SJSA1 (cell line): Measurements from ENCODE around the gene DSN1. TPM values are rescaled to one million over a fixed set of nuclear protein-coding genes. Genes with fewer than 3 reads are reported as not detected.

ENCODE experiments used
- DNase-seq, 2 experiments: peaks; one replicate each; pipeline ENCODE4 v3.0.0-alpha.2; 2015 to 2020; ENCODE audit warnings: low spot score in 2 of 2, low read depth in 1 of 2
- H3K27ac ChIP-seq: fragments of 250-450 bp; sonication (Bioruptor Pico); 2 replicates; pipeline ENCODE4 v1.5.1; 2020; ENCODE audit warnings: mild to moderate bottlenecking, moderate library complexity
- H3K27me3 ChIP-seq: fragments of 250-450 bp; sonication (Bioruptor Pico); replicated peaks from 2 replicates; pipeline ENCODE4 v1.5.1; 2020; ENCODE audit warnings: mild to moderate bottlenecking, moderate library complexity
- H3K36me3 ChIP-seq: fragments of 250-450 bp; sonication (Bioruptor Pico); 2 replicates; pipeline ENCODE4 v1.5.1; 2020; ENCODE audit warnings: mild to moderate bottlenecking
- H3K4me1 ChIP-seq: fragments of 250-450 bp; sonication (Bioruptor Pico); replicated peaks from 2 replicates; pipeline ENCODE4 v1.6.1; 2021; ENCODE audit warnings: mild to moderate bottlenecking
- H3K4me3 ChIP-seq: fragments of 250-450 bp; sonication (Bioruptor Pico); 2 replicates; pipeline ENCODE4 v1.5.1; 2020; ENCODE audit warnings: mild to moderate bottlenecking
- H3K9me3 ChIP-seq: fragments of 250-450 bp; sonication (Bioruptor Pico); replicated peaks from 2 replicates; pipeline ENCODE4 v1.5.1; 2020; ENCODE audit warnings: mild to moderate bottlenecking
- total RNA-seq: library from RNA; depleted of rRNA; stranded (reverse); fragments of >200 nt; shearing (Covaris generic); gene quantifications from 2 replicates; pipeline ENCODE4 v1.2.3, GENCODE V29; 2014

The DSN1 gene
- total RNA-seq, 1 experiment from 2014 or later: 34.1 TPM

DNA sequence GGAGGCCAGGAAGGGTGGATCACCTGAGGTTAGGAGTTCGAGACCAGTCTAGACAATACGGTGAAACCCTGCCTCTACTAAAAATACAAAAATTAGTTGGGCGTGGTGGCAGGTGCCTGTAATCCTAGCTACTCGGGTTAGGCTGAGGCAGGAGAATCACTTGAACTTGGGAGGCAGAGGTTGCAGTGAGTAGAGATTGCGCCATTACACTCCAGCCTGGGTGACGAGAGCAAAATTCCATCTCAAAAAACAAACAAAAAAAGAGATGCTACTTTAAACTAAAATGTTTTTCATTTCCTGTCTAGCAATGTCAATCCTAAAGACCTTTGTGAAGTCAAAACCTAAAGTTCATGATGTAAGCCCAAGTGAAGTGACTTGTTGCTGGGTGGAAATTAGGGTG, 12.9 kb downstream of the DSN1 start:
- Histone ChIP-seq H3K4me3 (no peak overlapping the region), H3K27ac (no peak overlapping the region), H3K4me1 (no peaks in the 10 kb centered on the region), H3K36me3 (peaks cover 51% of the 10 kb centered on the region), H3K9me3 (no peaks in the 10 kb centered on the region), H3K27me3 (no peaks in the 10 kb centered on the region)
- no peak for DNase-seq

DNA sequence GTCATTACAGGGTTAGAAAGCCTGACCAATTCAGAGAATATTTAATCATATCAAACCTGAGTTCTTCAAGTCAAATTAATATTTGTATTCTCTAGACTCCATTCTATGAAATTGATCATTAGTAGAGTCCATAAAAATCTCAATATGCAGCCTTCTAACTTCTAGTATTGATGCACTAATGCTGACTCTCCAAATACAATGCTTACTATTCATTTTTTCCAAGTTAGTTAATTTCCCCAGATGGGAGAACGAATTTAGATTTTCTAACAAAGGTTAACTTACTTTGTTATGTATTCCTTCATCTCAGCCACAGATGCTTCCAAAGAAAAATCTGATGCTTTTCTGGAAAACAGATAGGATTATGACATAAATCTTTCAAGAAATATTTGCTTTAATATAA, 15.3 kb downstream of the DSN1 start:
- Histone ChIP-seq H3K27me3 (no peaks in the 10 kb centered on the region), H3K4me3 (no peak overlapping the region), H3K4me1 (no peaks in the 10 kb centered on the region), H3K27ac (no peak overlapping the region), H3K36me3 (peaks cover 57% of the 10 kb centered on the region), H3K9me3 (no peaks in the 10 kb centered on the region)
- no peak for DNase-seq

DNA sequence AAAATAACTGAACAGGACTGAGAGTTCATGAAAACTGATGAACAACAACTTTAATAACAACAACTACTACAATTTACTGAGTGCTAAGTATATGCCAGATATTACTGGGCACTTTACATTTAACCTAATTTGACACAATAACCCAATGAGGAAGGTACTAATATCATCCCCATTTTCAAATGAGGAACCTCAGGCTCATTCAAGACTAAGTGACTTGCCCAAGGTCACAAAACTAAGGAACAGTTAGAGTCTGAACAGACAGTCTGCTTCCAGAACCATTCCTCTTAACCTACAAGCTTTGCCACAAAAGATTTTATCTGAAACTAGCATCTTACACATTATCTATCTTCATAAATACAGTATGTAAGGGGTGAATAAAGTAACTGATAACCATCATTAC, 17.1 kb downstream of the DSN1 start:
- Histone ChIP-seq H3K27me3 (no peaks in the 10 kb centered on the region), H3K9me3 (no peaks in the 10 kb centered on the region), H3K4me1 (no peaks in the 10 kb centered on the region), H3K4me3 (no peak overlapping the region), H3K27ac (no peak overlapping the region), H3K36me3 (peaks cover 59% of the 10 kb centered on the region)
- DNase-seq: no peak

DNA sequence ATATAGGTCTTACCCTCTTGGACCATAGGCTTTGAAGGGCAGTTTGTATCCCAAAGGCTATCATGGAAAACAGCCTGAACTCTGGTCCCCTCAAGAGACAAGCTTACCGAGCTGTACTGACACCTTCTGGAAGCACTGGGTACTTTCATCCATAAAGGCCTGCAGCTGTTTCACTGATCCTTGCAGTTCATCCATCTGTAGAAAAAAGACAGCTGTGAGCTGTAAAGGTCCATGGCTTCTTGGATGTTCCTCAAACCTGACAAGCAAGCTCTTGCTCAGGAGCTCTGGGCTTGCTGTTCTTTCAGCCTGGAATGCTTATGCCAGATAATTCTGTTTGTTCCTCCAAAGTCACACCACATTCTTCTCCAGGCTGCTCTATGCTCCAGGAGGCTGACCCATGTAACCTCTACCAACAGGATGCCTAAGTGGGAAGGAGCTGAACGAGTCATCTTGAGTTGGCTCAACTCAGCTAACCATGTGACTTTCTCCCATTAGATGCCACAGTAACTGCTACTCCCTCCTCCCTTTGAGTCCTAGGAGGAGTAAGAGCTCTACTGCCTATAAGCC, 18.8 kb downstream of the DSN1 start:
- Histone ChIP-seq H3K27ac (no peak overlapping the region), H3K36me3 (peaks cover 52% of the 10 kb centered on the region), H3K27me3 (no peaks in the 10 kb centered on the region), H3K9me3 (no peaks in the 10 kb centered on the region), H3K4me1 (no peaks in the 10 kb centered on the region), H3K4me3 (no peak overlapping the region)
- DNase-seq: peak in 1 of 2 experiments; percentile 35

DNA sequence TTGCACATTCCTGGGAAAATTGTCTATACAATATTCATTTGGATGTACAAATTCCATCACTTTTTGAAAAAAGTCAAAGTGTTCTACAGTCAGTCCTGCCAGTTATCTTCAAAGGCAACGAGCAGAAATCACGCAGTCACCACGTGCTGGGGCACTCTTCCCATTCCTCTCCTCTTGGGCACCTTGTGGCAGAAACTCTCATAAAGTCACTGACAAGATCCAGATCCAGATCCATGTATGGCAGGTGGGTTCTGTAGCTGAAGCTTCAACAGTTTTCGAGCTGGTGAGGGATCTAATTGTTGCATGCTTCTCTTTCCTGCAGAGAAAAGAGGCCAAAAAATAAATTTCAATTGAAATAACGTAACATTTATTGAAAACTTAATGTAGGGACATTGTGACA, 21.0 kb downstream of the DSN1 start:
- Histone ChIP-seq H3K4me3 (no peak overlapping the region), H3K27ac (no peak overlapping the region), H3K9me3 (no peaks in the 10 kb centered on the region), H3K4me1 (no peaks in the 10 kb centered on the region), H3K27me3 (no peaks in the 10 kb centered on the region), H3K36me3 (peaks cover 39% of the 10 kb centered on the region)
- no peak for DNase-seq

DNA sequence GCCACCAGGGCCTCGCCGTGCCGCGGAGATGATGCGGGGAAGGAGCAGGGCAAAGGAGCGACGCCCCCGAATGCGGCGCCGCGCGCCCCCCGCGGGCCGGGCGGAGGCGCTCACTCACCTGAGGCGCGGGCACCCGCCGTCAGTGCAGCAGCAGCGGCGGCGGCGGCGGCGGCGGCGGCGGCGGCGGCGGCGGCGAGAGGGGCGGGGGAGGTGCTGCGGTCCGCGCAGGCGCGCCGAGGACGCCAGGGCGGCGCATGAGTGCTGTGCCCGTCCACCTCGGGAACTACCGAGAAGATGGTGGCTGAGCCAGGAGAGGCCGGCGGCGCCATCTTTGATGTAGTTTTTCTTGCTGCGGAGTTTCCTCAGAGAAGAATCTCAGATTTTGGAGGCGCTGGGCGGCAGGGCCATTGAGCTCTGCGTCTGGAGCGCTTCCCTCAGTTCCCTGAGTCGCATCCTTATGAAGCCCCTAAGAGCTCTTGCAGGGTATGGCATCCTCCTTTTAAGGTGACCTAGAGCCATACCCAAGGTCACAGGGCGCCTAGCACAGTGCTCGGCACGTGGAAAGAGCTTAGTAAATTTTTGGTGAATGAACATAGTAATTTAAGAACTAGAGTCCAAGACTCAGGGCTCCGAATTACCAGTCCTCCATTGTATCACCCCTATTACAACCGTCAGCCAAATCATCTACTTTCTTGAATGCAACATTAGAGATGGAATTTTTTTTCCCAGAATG, 27.5 kb downstream of the DSN1 start, which contains the start of gene NDRG3:
NDRG3 (minus strand) TSS at position 164 of the 733 bp plus-strand sequence. CDS start 24,355 bp downstream, outside the sequence.
- Histone ChIP-seq H3K27ac (no peak within 1 kb of the TSS), H3K9me3 (no peaks in the 10 kb centered on the region)
- peak; percentile 79 to 93 for DNase-seq

DNA sequence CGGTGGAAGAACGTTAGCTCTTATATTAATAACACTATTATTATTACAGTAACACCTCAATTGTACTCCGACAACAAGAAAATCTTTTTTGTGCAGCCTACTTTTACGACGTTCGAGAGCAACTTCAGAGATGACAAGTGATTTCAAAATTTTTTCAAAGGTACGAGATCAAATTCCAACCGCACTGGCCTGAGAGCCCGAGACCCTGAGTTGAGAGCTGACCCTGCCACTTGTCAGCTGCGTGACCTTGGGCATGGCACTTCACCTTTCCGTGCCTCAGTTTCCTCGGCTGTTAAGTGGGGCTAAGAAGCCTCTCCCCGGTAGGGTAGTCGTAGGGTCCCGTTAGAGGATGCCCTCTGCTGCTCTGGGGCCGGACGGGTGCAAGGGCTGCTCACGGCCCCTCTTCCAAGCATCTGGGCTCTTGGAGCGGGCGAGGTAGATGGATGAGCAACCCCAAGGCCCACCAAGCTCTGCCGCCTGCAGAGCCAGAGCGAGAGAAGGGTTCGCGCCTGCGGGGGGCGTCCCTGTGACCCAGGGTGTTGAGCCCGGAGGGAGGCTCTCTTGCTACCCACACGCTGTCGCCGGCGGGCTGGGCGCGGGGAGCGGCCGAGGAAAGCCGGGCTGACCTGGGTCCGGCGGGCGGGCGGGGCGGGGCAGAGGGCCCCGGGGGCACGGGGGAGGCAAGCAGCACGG, 28.2 kb downstream of the DSN1 start:
- Histone ChIP-seq H3K36me3 (no peaks in the 10 kb centered on the region), H3K9me3 (no peaks in the 10 kb centered on the region), H3K4me3 (peak overlapping the region; percentile 59), H3K27me3 (no peaks in the 10 kb centered on the region), H3K27ac (no peak overlapping the region), H3K4me1 (peaks cover 8% of the 10 kb centered on the region)
- DNase-seq: peak in 1 of 2 experiments; percentile 46

More for the DNA sequence above, 27.5 kb downstream of the DSN1 start, which contains the start of gene NDRG3:
- Histone ChIP-seq H3K4me3 (peak within 1 kb of the TSS; percentile 59), H3K36me3 (no peaks in the 10 kb centered on the region), H3K4me1 (peaks cover 8% of the 10 kb centered on the region), H3K27me3 (no peaks in the 10 kb centered on the region)

DNA sequence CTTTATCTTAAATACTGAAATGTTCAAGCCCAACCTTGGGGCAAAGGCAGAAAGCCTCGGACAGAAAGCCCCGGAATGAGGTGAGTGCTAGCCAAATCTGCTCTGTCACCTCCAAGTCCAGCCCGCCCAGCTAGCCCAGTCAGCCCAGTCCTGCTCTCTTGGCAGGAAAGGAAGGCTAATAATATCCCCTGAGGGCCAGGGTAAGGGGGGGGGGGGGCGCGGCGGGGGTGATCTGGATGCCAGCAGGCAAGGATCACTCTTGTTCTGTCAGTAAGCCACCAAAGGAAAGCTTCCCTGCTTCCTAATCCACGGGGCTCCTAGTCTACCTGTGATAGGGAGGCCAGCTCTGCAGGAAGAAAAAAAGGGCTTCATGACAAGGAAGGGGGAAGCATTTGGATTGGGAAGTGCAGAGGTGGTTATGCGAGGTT, 28.8 kb downstream of the DSN1 start:
- H3K9me3 ChIP-seq: no peaks in the 10 kb centered on the region
- H3K36me3 ChIP-seq: no peaks in the 10 kb centered on the region
- no peak for DNase-seq
- H3K4me3 ChIP-seq: no peak overlapping the region
- H3K4me1 ChIP-seq: peaks cover 8% of the 10 kb centered on the region
- H3K27me3 ChIP-seq: no peaks in the 10 kb centered on the region
- no peak overlapping the region for H3K27ac ChIP-seq

DNA sequence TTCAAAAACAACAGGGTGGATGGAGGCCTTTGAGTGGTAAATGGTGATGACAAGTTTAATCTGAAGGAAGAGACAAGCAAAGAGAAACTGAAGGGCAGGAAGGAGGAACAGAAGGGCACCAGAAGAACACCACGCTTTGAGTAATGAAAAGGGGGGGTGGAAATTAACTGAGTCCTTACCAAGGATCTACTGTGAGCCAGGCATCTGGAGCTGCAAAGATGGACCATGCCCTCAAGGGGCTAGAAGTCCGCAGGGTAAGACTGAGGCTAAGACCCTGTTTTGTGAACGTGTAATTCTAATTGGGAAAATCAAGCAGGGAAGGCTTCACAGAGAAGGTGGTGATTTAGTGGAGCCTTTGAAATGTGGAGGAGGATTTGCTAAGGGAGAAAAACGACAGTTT, 29.3 kb downstream of the DSN1 start:
- no peak overlapping the region for H3K27ac ChIP-seq
- H3K4me3 ChIP-seq: no peak overlapping the region
- no peak for DNase-seq

DNA sequence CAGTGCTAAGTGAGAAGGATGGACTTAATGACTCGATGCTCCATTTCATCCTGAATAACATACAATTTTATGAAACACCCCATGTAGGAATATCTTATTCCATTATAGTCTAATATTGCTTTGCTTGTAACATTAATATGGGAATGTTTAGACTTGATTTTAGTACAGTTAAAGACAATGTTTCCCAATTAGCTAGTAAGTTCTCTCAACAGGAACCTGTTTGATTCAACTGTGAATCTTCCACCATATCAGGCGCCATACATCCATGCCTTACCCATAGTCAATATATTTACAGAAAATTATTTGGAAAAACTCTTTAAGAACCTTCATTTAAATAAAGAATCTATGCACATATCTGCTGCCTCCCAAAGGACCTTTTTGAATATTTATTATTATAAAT, 31.0 kb downstream of the DSN1 start:
- Histone ChIP-seq H3K36me3 (no peaks in the 10 kb centered on the region), H3K9me3 (no peaks in the 10 kb centered on the region; the same call in 1 of the 2 replicates), H3K27me3 (no peaks in the 10 kb centered on the region), H3K4me3 (no peak overlapping the region), H3K4me1 (peaks cover 8% of the 10 kb centered on the region), H3K27ac (no peak overlapping the region)
- no peak for DNase-seq

More for the DNA sequence above, 29.3 kb downstream of the DSN1 start:
- H3K9me3 ChIP-seq: no peaks in the 10 kb centered on the region
- H3K36me3 ChIP-seq: no peaks in the 10 kb centered on the region
- no peaks in the 10 kb centered on the region for H3K27me3 ChIP-seq
- peaks cover 8% of the 10 kb centered on the region for H3K4me1 ChIP-seq

DNA sequence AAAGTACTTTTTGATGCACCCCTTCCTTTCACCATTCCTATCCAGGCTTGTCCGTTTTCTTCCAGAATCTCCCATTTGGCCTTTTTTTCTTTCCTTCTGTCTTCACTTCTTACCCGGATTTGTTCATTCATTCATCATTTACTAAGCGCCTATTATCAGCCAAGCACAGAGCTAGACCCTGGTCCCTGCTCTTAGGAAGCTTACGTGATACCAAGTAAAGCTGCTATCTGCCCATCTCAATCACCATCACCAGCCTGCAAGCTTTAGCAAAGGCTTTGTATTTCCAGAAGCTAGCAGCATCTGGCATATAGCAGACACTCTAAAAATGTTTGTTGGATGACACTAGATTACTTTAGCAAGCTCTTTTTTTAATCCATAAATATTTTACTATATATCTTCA, 32.5 kb downstream of the DSN1 start:
- Histone ChIP-seq H3K9me3 (no peaks in the 10 kb centered on the region; the same call in 1 of the 2 replicates), H3K27ac (no peak overlapping the region), H3K36me3 (no peaks in the 10 kb centered on the region), H3K4me3 (no peak overlapping the region), H3K27me3 (no peaks in the 10 kb centered on the region), H3K4me1 (peaks cover 4% of the 10 kb centered on the region)
- DNase-seq: no peak

DNA sequence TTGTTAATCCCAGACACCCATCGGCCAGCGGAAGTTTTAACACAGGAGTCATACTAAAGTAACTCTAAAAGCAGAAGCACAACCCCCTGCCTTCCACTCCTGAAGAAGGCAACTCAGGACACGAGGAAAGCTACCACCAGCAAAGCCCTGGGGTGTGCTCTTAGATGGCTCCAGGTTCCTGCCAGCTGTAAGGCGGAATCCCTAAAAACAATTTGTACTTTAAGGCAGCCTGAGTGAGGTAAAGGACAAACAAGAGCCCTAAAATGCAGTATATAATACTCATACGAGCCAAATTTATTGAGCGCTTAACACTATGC, 36.4 kb downstream of the DSN1 start:
- no peaks in the 10 kb centered on the region for H3K36me3 ChIP-seq
- H3K27me3 ChIP-seq: no peaks in the 10 kb centered on the region
- H3K9me3 ChIP-seq: no peaks in the 10 kb centered on the region; the same call in 1 of the 2 replicates
- DNase-seq: no peak
- H3K4me1 ChIP-seq: no peaks in the 10 kb centered on the region
- no peak overlapping the region for H3K4me3 ChIP-seq
- H3K27ac ChIP-seq: no peak overlapping the region

DNA sequence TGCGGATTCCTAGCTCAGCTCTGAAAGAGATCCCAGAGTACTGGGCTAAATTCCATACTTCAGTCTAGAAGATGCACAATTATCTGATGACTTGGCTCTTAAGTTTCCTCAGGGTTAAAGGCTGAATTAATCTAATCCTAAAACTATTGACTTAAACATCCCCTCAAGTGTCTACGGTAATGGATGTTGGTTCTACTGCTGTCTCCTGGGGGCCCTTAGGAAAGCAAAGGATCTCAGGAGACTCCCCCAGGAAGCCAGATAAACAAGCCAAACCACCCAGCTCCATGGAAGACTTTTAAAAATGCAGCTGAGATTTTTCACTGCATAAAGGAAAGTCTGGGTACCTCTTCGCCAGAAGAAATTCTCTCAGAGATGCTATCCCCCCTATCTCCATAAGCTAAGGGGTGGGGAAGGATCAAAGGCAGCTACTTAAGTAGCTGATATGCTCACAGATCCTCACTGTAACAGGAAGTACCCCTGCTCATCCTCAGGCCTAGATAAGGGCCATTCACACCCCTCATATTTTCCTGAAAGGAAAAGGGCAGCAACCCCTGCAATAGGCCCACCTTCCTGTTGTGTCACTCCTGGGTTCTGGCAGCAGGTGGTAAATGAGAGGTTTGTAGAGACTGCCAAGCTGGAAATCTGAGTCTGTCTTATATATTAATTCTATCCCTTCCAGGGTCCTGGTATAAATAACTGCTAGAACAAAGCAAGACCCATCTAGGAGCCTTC, 36.9 kb downstream of the DSN1 start:
- Histone ChIP-seq H3K36me3 (no peaks in the 10 kb centered on the region), H3K4me3 (no peak overlapping the region), H3K4me1 (no peaks in the 10 kb centered on the region), H3K9me3 (no peaks in the 10 kb centered on the region; the same call in 1 of the 2 replicates), H3K27ac (no peak overlapping the region), H3K27me3 (no peaks in the 10 kb centered on the region)
- DNase-seq: no peak
